ENCODE measurements around the gene FAM186B. TPM values are rescaled to one million over a fixed set of nuclear protein-coding genes. Genes with fewer than 3 reads are reported as not detected.

FAM186B gene
- total RNA-seq, 1 experiment from 2014 or later, result 0.30 TPM

- Mint-ChIP-seq H3K36me3 (ENCODE audit: insufficient read depth, unreplicated experiment) (no peaks in the 10 kb centered on the region), H3K4me3 (ENCODE audit: unreplicated experiment) (peak overlapping the region; percentile 78), H3K27me3 (ENCODE audit: insufficient read depth, unreplicated experiment) (no peaks in the 10 kb centered on the region), H3K27ac (ENCODE audit: low read depth, unreplicated experiment) (peak overlapping the region; percentile 85), H3K9me3 (ENCODE audit: unreplicated experiment) (no peaks in the 10 kb centered on the region), H3K4me1 (ENCODE audit: insufficient read depth, unreplicated experiment) (peaks cover 24% of the 10 kb centered on the region)
- ChIA-PET POLR2A (interaction anchor here (0.7 to 2.2 kb wide), 7 partner anchors 8 to 256 kb away, joined by 3 to 8 read pairs (median 3); partner anchors contain the start of gene TMBIM6), CTCF (interaction anchor here (0.6 to 3.0 kb wide), 5 partner anchors 15 to 68 kb away, joined by 3 to 11 read pairs (median 7); no protein-coding TSS in a partner anchor)
- TF ChIP-seq CTCF (IDR thresholded peaks at IDR 0.05; ENCODE audit: unreplicated experiment), result no peak
- intact Hi-C loops (cut with micrococcal nuclease), result no loop called here
- no peak for DNase-seq (ENCODE audit: unreplicated experiment)
- no TSS peak for BruUV-seq (replicated peaks)
Observed at GRCh38 chr12:49621651-49622500, 16.4 kb upstream of the FAM186B start.

- Mint-ChIP-seq H3K27me3 (ENCODE audit: insufficient read depth, unreplicated experiment) (no peaks in the 10 kb centered on the region), H3K27ac (ENCODE audit: low read depth, unreplicated experiment) (no peak overlapping the region), H3K4me3 (ENCODE audit: unreplicated experiment) (no peak overlapping the region), H3K4me1 (ENCODE audit: insufficient read depth, unreplicated experiment) (peaks cover 17% of the 10 kb centered on the region), H3K36me3 (ENCODE audit: insufficient read depth, unreplicated experiment) (no peaks in the 10 kb centered on the region), H3K9me3 (ENCODE audit: unreplicated experiment) (no peaks in the 10 kb centered on the region)
- intact Hi-C loops (cut with micrococcal nuclease), result no loop called here
- TF ChIP-seq CTCF (IDR thresholded peaks at IDR 0.05; ENCODE audit: unreplicated experiment), result no peak
- CTCF ChIA-PET, result interaction anchor here (0.6 to 3.0 kb wide), 5 partner anchors 9 to 460 kb away, joined by 3 to 11 read pairs (median 4); no protein-coding TSS in a partner anchor
- POLR2A ChIA-PET, result interaction anchor here (0.6 kb wide), 1 partner anchor 224 kb away, joined by 3 read pairs; the partner anchor contains the start of gene BCDIN3D
- DNase-seq (ENCODE audit: unreplicated experiment), result no peak
- no TSS peak for BruUV-seq (replicated peaks)
Observed at GRCh38 chr12:49619286-49619685, 13.8 kb upstream of the FAM186B start.

GRCh38 chr12:49618576-49618975, 13.1 kb upstream of the FAM186B start:
- H3K27me3 Mint-ChIP-seq (ENCODE audit: insufficient read depth, unreplicated experiment), result no peaks in the 10 kb centered on the region
- no peak overlapping the region for H3K27ac Mint-ChIP-seq (ENCODE audit: low read depth, unreplicated experiment)
- H3K4me3 Mint-ChIP-seq (ENCODE audit: unreplicated experiment), result no peak overlapping the region
- peaks cover 13% of the 10 kb centered on the region for H3K4me1 Mint-ChIP-seq (ENCODE audit: insufficient read depth, unreplicated experiment)
- no TSS peak for BruUV-seq (replicated peaks)
- DNase-seq (ENCODE audit: unreplicated experiment), result no peak
- ChIA-PET POLR2A (interaction anchor here (0.6 to 0.7 kb wide), 2 partner anchors 224 to 486 kb away, joined by 3 read pairs; partner anchors contain the start of gene BCDIN3D), CTCF (interaction anchor here (0.6 to 3.0 kb wide), 3 partner anchors 38 to 137 kb away, joined by 3 to 11 read pairs (median 4); no protein-coding TSS in a partner anchor)
- intact Hi-C loops (cut with micrococcal nuclease), result no loop called here
- H3K9me3 Mint-ChIP-seq (ENCODE audit: unreplicated experiment), result no peaks in the 10 kb centered on the region
- TF ChIP-seq CTCF (IDR thresholded peaks at IDR 0.05; ENCODE audit: unreplicated experiment), result no peak
- no peaks in the 10 kb centered on the region for H3K36me3 Mint-ChIP-seq (ENCODE audit: insufficient read depth, unreplicated experiment)

- Mint-ChIP-seq H3K36me3 (ENCODE audit: insufficient read depth, unreplicated experiment) (no peaks in the 10 kb centered on the region), H3K27ac (ENCODE audit: low read depth, unreplicated experiment) (no peak overlapping the region)
- POLR2A ChIA-PET, result interaction anchor here (0.6 kb wide), 1 partner anchor 468 kb away, joined by 3 read pairs; no protein-coding TSS in a partner anchor
Observed at GRCh38 chr12:49616533-49617219, 11.2 kb upstream of the FAM186B start.

More at GRCh38 chr12:49616533-49617219, 11.2 kb upstream of the FAM186B start:
- no peak overlapping the region for H3K4me3 Mint-ChIP-seq (ENCODE audit: unreplicated experiment)
- no peaks in the 10 kb centered on the region for H3K27me3 Mint-ChIP-seq (ENCODE audit: insufficient read depth, unreplicated experiment)
- CTCF ChIA-PET, result interaction anchor here (0.6 kb wide), 1 partner anchor 146 kb away, joined by 3 read pairs; no protein-coding TSS in a partner anchor
- no peaks in the 10 kb centered on the region for H3K9me3 Mint-ChIP-seq (ENCODE audit: unreplicated experiment)
- BruUV-seq (replicated peaks), result no TSS peak
- DNase-seq (ENCODE audit: unreplicated experiment), result no peak
- intact Hi-C loops (cut with micrococcal nuclease), result no loop called here
- peaks cover 8% of the 10 kb centered on the region for H3K4me1 Mint-ChIP-seq (ENCODE audit: insufficient read depth, unreplicated experiment)
- TF ChIP-seq CTCF (IDR thresholded peaks at IDR 0.05; ENCODE audit: unreplicated experiment), result no peak
